Measurements from ENCODE around the gene RRP12.

GRCh38 chr10:97380516-97380915 lies 20.6 kb downstream of the RRP12 start:
- TF ChIP-seq CTCF (IDR thresholded peaks at IDR 0.05) (no peak), POLR2A (IDR thresholded peaks at IDR 0.05) (no peak)

All from heart left ventricle (tissue), 13 donors.